ENCODE results near the gene MAGEF1. TPM values are rescaled to one million over a fixed set of nuclear protein-coding genes. Genes with fewer than 3 reads are reported as not detected.

Gene MAGEF1
- total and polyA plus RNA-seq, 2 of the 13 experiments (the other 11 are each of a cell fraction or from before 2014, with no cell fraction given) = 26.0 to 62.4 TPM

DNA sequence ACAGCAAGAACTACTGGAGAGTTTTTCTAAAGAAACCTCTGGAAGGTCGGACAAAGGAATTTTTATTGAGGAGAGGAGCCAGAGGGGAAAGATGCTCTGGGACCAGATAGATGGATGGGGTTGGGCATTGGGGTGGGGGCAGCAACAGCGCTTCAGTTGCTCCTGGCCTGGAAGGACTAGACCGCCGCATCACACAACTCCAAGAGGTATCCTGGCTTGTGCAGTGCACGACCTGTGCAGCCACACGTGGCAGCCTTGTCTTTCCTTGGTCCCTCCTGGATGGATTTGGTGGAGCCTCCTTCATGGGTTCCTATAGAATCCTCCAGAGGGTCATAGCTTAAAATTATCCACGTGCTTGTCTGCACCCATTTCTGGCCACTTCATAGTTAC lies 23.0 kb downstream of the MAGEF1 start (continued):
- no peak for TF ChIP-seq ZNF782 (CRISPR knock-in tag; IDR thresholded peaks at IDR 0.05; ENCODE audit: borderline replicate concordance)

- intact Hi-C loops (cut with micrococcal nuclease; ENCODE audit: unreplicated experiment) = no loop called here
- POLR2A ChIA-PET = interaction anchor here (0.6 to 1.2 kb wide), 2 partner anchors 23 to 162 kb away, joined by 3 to 4 read pairs; partner anchors contain the start of gene MAGEF1
- 8% methylated on average over 5 of the region's 5 CpGs for WGBS (ENCODE audit: low lambda C conversion rate)
- CTCF ChIA-PET (ENCODE audit: low intra/inter-chr PET ratio, low total read pairs) = no interaction called here
- no peak overlapping the region for H2AFZ ChIP-seq (ENCODE audit: low read length)
- peaks cover 18% of the 10 kb centered on the region for H3K4me1 ChIP-seq (ENCODE audit: insufficient read depth, low read length)
- no peaks in the 10 kb centered on the region for H4K20me1 ChIP-seq (ENCODE audit: insufficient read depth, low read length)
- ATAC-seq (no peak), FAIRE-seq (no peak), DNase-seq (ENCODE audit: low spot score) (no peak)
- H3K4me3 ChIP-seq (replicated peaks in 1 of 3; ENCODE audit: insufficient read depth in 1 of 3, low read depth in 2 of 3, low read length in 3 of 3) = no peak overlapping the region
- no peak for TF ChIP-seq ZNF124 (CRISPR knock-in tag; IDR thresholded peaks at IDR 0.05)
- TF ChIP-seq, protein P1, sequence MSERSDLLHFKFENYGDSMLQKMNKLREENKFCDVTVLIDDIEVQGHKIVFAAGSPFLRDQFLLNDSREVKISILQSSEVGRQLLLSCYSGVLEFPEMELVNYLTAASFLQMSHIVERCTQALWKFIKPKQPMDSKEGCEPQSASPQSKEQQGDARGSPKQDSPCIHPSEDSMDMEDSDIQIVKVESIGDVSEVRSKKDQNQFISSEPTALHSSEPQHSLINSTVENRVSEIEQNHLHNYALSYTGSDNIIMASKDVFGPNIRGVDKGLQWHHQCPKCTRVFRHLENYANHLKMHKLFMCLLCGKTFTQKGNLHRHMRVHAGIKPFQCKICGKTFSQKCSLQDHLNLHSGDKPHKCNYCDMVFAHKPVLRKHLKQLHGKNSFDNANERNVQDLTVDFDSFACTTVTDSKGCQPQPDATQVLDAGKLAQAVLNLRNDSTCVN (CRISPR knock-in tag; IDR thresholded peaks at IDR 0.05; ENCODE audit: borderline replicate concordance) = no peak
- TF ChIP-seq REL (CRISPR knock-in tag; conservative IDR thresholded peaks at IDR 0.05) = no peak
- no peak for TF ChIP-seq NCOA1 (CRISPR knock-in tag; IDR thresholded peaks at IDR 0.05)
- TF ChIP-seq MAZ (IDR thresholded peaks at IDR 0.05; ENCODE audit: borderline replicate concordance, low read depth, low read length) = no peak
- TF ChIP-seq MAZ (CRISPR knock-in tag; IDR thresholded peaks at IDR 0.05; ENCODE audit: low read depth) = no peak
- no peak for TF ChIP-seq ZNF138 (CRISPR knock-in tag; IDR thresholded peaks at IDR 0.05; ENCODE audit: low read depth)
- TF ChIP-seq CC2D1A (CRISPR knock-in tag; IDR thresholded peaks at IDR 0.05) = no peak
- TF ChIP-seq, protein P2, sequence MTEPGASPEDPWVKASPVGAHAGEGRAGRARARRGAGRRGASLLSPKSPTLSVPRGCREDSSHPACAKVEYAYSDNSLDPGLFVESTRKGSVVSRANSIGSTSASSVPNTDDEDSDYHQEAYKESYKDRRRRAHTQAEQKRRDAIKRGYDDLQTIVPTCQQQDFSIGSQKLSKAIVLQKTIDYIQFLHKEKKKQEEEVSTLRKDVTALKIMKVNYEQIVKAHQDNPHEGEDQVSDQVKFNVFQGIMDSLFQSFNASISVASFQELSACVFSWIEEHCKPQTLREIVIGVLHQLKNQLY (CRISPR knock-in tag; IDR thresholded peaks at IDR 0.05) = no peak
- TF ChIP-seq AFF4 (CRISPR knock-in tag; IDR thresholded peaks at IDR 0.05) = no peak
- BruUV-seq (replicated peaks) = no TSS peak
- no peak overlapping the region for H3K27ac ChIP-seq (ENCODE audit: extremely low read length, insufficient read depth, low read length)
- in situ Hi-C loops (cut with HindIII; ENCODE audit: extremely low pct_ligation_motif_present, low pct_unique_long_range_greater_than_20kb) = no loop called here
- H3K4me2 ChIP-seq (ENCODE audit: low read depth, low read length) = no peak overlapping the region
- H3K79me2 ChIP-seq (ENCODE audit: insufficient read depth, low read length) = no peaks in the 10 kb centered on the region
- no peaks in the 10 kb centered on the region for H3K36me3 ChIP-seq (replicated peaks in 1 of 2; ENCODE audit: control insufficient read depth in 1 of 2, insufficient read depth in 2 of 2, low read length in 2 of 2)
- H3K27me3 ChIP-seq (ENCODE audit: control insufficient read depth in 1 of 2, insufficient read depth in 2 of 2, low read length in 2 of 2) = peaks cover 3 to 19% of the 10 kb centered on the region in 2 experiments; a peak in 3 of 5 replicates
- no peaks in the 10 kb centered on the region for H3K9me3 ChIP-seq (ENCODE audit: low read length)
- no peak overlapping the region for H3K9ac ChIP-seq (ENCODE audit: insufficient read depth, low read depth, low read length)
These were observed 23.5 kb downstream of the MAGEF1 start for GRCh38 chr3:184688251-184688881.
